SK-N-MC (cell line): ENCODE measurements around the gene NKX2-8.
A peak's percentile ranks its signal among the peaks of the same experiment; 100 is the strongest.

Source experiments
- DNase-seq: peaks from one replicate; pipeline ENCODE4 v3.0.0-alpha.2; 2011; ENCODE audit warnings: low read depth, low spot score
- H3K27ac ChIP-seq: fragments of 200-600 bp; sonication (generic); 2 replicates; pipeline ENCODE4 v1.5.1; 2016; ENCODE audit warnings: mixed run types
- H3K36me3 ChIP-seq: fragments of 200-600 bp; sonication (generic); 2 replicates; pipeline ENCODE4 v1.6.1; 2017; ENCODE audit warnings: antibody characterized with exemption, low read length, mixed read lengths; ENCODE audit not compliant: insufficient read depth
- H3K4me3 ChIP-seq: fragments of 200-600 bp; sonication (generic); 2 replicates; pipeline ENCODE4 v1.5.1; 2016
- H3K9ac ChIP-seq: fragments of 200-600 bp; sonication (generic); 2 replicates; pipeline ENCODE4 v1.8.0; 2017; ENCODE audit warnings: mixed run types, mixed read lengths; ENCODE audit not compliant: insufficient read length
- H3K9me3 ChIP-seq: fragments of 200-600 bp; sonication (generic); 2 replicates; pipeline ENCODE4 v1.6.1; 2017; ENCODE audit warnings: low read depth, mild to moderate bottlenecking, antibody characterized with exemption, low read length, moderate library complexity, mixed read lengths
- EZH2 ChIP-seq: fragments of 200-600 bp; sonication (generic); IDR thresholded peaks from one replicate; pipeline ENCODE4 v1.6.1; 2017; ENCODE audit warnings: antibody characterized with exemption
- FOXP2 ChIP-seq: optimal IDR thresholded peaks from 2 replicates; pipeline ENCODE3; 2011; ENCODE audit warnings: mild to moderate bottlenecking, moderate library complexity; ENCODE audit not compliant: insufficient read depth; ENCODE audit errors: extremely low read length, control extremely low read depth
- POLR2AphosphoS5 ChIP-seq: IDR thresholded peaks from 2 replicates; pipeline ENCODE4 v1.6.1; 2012; ENCODE audit warnings: mild to moderate bottlenecking, low read depth, low read length, borderline replicate concordance

The NKX2-8 gene

GRCh38 chr14:36605506-36605857 lies 23.1 kb upstream of the NKX2-8 start:
- H3K36me3 ChIP-seq: no peaks in the 10 kb centered on the region
- H3K9ac ChIP-seq: no peak overlapping the region
- no peak for TF ChIP-seq FOXP2
- TF ChIP-seq EZH2: no peak
- H3K27ac ChIP-seq: no peak overlapping the region
- H3K4me3 ChIP-seq: no peak overlapping the region
- no peaks in the 10 kb centered on the region for H3K9me3 ChIP-seq
- no peak for DNase-seq

GRCh38 chr14:36604757-36605505 lies 22.5 kb upstream of the NKX2-8 start:
- DNase-seq: peak; percentile 52
- Histone ChIP-seq H3K27ac (no peak overlapping the region), H3K9me3 (no peaks in the 10 kb centered on the region), H3K4me3 (no peak overlapping the region), H3K9ac (no peak overlapping the region), H3K36me3 (no peaks in the 10 kb centered on the region)
- no peak for TF ChIP-seq EZH2
- TF ChIP-seq FOXP2: no peak
- no peak for TF ChIP-seq POLR2AphosphoS5

GRCh38 chr14:36600431-36600830 lies 18.0 kb upstream of the NKX2-8 start:
- Histone ChIP-seq H3K4me3 (no peak overlapping the region), H3K36me3 (no peaks in the 10 kb centered on the region), H3K27ac (no peak overlapping the region), H3K9ac (no peak overlapping the region), H3K9me3 (no peaks in the 10 kb centered on the region)
- no peak for DNase-seq
- TF ChIP-seq POLR2AphosphoS5 (no peak), EZH2 (no peak), FOXP2 (no peak)

- no peak overlapping the region for H3K27ac ChIP-seq
- no peak for DNase-seq
- H3K9ac ChIP-seq: no peak overlapping the region
- H3K36me3 ChIP-seq: no peaks in the 10 kb centered on the region
- H3K4me3 ChIP-seq: no peak overlapping the region
- H3K9me3 ChIP-seq: no peaks in the 10 kb centered on the region
- TF ChIP-seq FOXP2 (no peak), POLR2AphosphoS5 (no peak), EZH2 (no peak)
Measured at GRCh38 chr14:36591482-36591881, 9.1 kb upstream of the NKX2-8 start.

GRCh38 chr14:36588788-36589187 lies 6.4 kb upstream of the NKX2-8 start:
- Histone ChIP-seq H3K4me3 (no peak overlapping the region), H3K9ac (no peak overlapping the region), H3K9me3 (no peaks in the 10 kb centered on the region), H3K36me3 (no peaks in the 10 kb centered on the region), H3K27ac (no peak overlapping the region)
- TF ChIP-seq POLR2AphosphoS5: no peak
- TF ChIP-seq EZH2: no peak
- DNase-seq: no peak

GRCh38 chr14:36588119-36588518 lies 5.7 kb upstream of the NKX2-8 start:
- Histone ChIP-seq H3K27ac (no peak overlapping the region), H3K9ac (no peak overlapping the region), H3K4me3 (no peak overlapping the region), H3K9me3 (no peaks in the 10 kb centered on the region), H3K36me3 (no peaks in the 10 kb centered on the region)
- TF ChIP-seq FOXP2 (no peak), EZH2 (no peak), POLR2AphosphoS5 (no peak)
- no peak for DNase-seq

GRCh38 chr14:36585100-36585499 lies 2.7 kb upstream of the NKX2-8 start:
- DNase-seq: no peak
- Histone ChIP-seq H3K36me3 (no peaks in the 10 kb centered on the region), H3K4me3 (no peak overlapping the region), H3K27ac (no peak overlapping the region), H3K9me3 (no peaks in the 10 kb centered on the region), H3K9ac (no peak overlapping the region)
- no peak for TF ChIP-seq FOXP2
- no peak for TF ChIP-seq EZH2
- TF ChIP-seq POLR2AphosphoS5: no peak

GRCh38 chr14:36583893-36584811 lies 1.7 kb upstream of the NKX2-8 start:
- Histone ChIP-seq H3K9me3 (no peaks in the 10 kb centered on the region), H3K36me3 (no peaks in the 10 kb centered on the region), H3K27ac (no peak overlapping the region), H3K4me3 (no peak overlapping the region), H3K9ac (no peak overlapping the region)
- no peak for DNase-seq
- TF ChIP-seq POLR2AphosphoS5: no peak
- no peak for TF ChIP-seq FOXP2
- TF ChIP-seq EZH2: no peak
